PC-9 (cell line): ENCODE data around the gene SEL1L. TPM values are rescaled to one million over a fixed set of nuclear protein-coding genes. Genes with fewer than 3 reads are reported as not detected.

Experiments
- BruUV-seq: library from RNA; stranded (reverse); fragments of 400-500 nt; replicated peaks from 2 replicates; lab custom pipeline; 2021; lab: Mats Ljungman, UMichigan
- CTCF ChIA-PET: fragments of 300-600 bp; sonication (Branson Sonifier 250); formaldehyde crosslinking; loops from one replicate; lab custom pipeline; 2022; ENCODE audit warnings: antibody characterized with exemption; lab: Charles Lee
- POLR2A ChIA-PET: fragments of 300-600 bp; sonication (Branson Sonifier 250); formaldehyde crosslinking; loops from one replicate; lab custom pipeline; 2022; ENCODE audit warnings: antibody characterized with exemption; ENCODE audit not compliant: unreplicated experiment; lab: Charles Lee
- DNase-seq, 2 experiments: peaks; one replicate each; pipeline versions ENCODE4 v3.0.0 to v3.0.0-alpha.2; 2015 to 2022; ENCODE audit warnings: mixed read lengths in 1 of 2
- H2AFZ ChIP-seq: fragments of 200-600 bp; sonication (generic); 2 replicates; pipeline ENCODE4 v1.8.1; 2017; ENCODE audit warnings: antibody characterized with exemption
- H3F3A ChIP-seq: fragments of 200-600 bp; sonication (generic); 2 replicates; pipeline ENCODE4 v1.8.1; 2017; ENCODE audit warnings: antibody characterized with exemption, mild to moderate bottlenecking, low read depth; ENCODE audit not compliant: insufficient read depth
- H3K27ac ChIP-seq: fragments of 200-600 bp; sonication (generic); 2 replicates; pipeline ENCODE4 v1.6.1; 2016; ENCODE audit warnings: mixed run types
- H3K27me3 ChIP-seq: fragments of 200-600 bp; sonication (generic); 2 replicates; pipeline ENCODE4 v1.6.1; 2016; ENCODE audit warnings: low read depth, mixed run types; ENCODE audit not compliant: insufficient read depth
- H3K36me3 ChIP-seq: fragments of 200-600 bp; sonication (generic); 2 replicates; pipeline ENCODE4 v1.6.1; 2016; ENCODE audit warnings: low read depth, mixed run types
- H3K4me1 ChIP-seq: fragments of 200-600 bp; sonication (generic); replicated peaks from 2 replicates; pipeline ENCODE4 v1.6.1; 2016; ENCODE audit warnings: mixed run types; ENCODE audit not compliant: insufficient read depth
- H3K4me2 ChIP-seq: fragments of 200-600 bp; sonication (generic); 2 replicates; pipeline ENCODE4 v1.6.1; 2017; ENCODE audit warnings: mixed run types
- H3K4me3 ChIP-seq: fragments of 200-600 bp; sonication (generic); 2 replicates; pipeline ENCODE4 v1.6.1; 2016; ENCODE audit warnings: mixed run types
- H3K79me2 ChIP-seq: fragments of 200-600 bp; sonication (generic); 2 replicates; pipeline ENCODE4 v1.6.1; 2017; ENCODE audit warnings: low read depth, mixed run types
- H3K9me2 ChIP-seq: fragments of 200-600 bp; sonication (generic); 2 replicates; pipeline ENCODE4 v1.8.1; 2017; ENCODE audit warnings: mild to moderate bottlenecking; ENCODE audit not compliant: insufficient read depth
- H3K9me3 ChIP-seq: fragments of 200-600 bp; sonication (generic); 2 replicates; pipeline ENCODE4 v1.8.1; 2016; ENCODE audit warnings: low read depth; ENCODE audit not compliant: insufficient read depth
- H4K20me1 ChIP-seq: fragments of 200-600 bp; sonication (generic); 2 replicates; pipeline ENCODE4 v1.8.1; 2017; ENCODE audit not compliant: insufficient read depth
- CTCF ChIP-seq: fragments of 200-600 bp; sonication (generic); conservative IDR thresholded peaks from 2 replicates; pipeline ENCODE4 v1.6.1; 2017; ENCODE audit warnings: mixed run types, antibody characterized with exemption, mild to moderate bottlenecking, moderate library complexity
- EZH2 ChIP-seq: fragments of 200-600 bp; sonication (generic); IDR thresholded peaks from 2 replicates; pipeline ENCODE4 v1.8.0; 2017; ENCODE audit warnings: antibody characterized with exemption, low read depth
- intact Hi-C: fragments of 100-400 bp; cut with micrococcal nuclease; formaldehyde crosslinking; loops from one replicate; pipeline ENCODE4 v1.10.0; 2022; ENCODE audit not compliant: unreplicated experiment
- total RNA-seq: library from RNA; stranded (reverse); gene quantifications from 2 replicates; pipeline ENCODE4 v1.2.3, GENCODE V29; 2021

Gene SEL1L
- total RNA-seq, 1 experiment from 2014 or later = 14.6 TPM

GRCh38 chr14:81485781-81486180 is 47.9 kb downstream of the SEL1L start:
- ChIA-PET CTCF (no interaction called here), POLR2A (no interaction called here)
- no peaks in the 10 kb centered on the region for H3F3A ChIP-seq
- no peaks in the 10 kb centered on the region for H3K27me3 ChIP-seq
- intact Hi-C loops = no loop called here
- no peak overlapping the region for H3K27ac ChIP-seq
- H2AFZ ChIP-seq = no peak overlapping the region
- no peak overlapping the region for H3K4me2 ChIP-seq
- no peaks in the 10 kb centered on the region for H3K9me2 ChIP-seq
- 0 out of 2 replicates have a peak, but pooled peaks cover 6% of the 10 kb centered on the region for H3K36me3 ChIP-seq
- no peak for DNase-seq
- H4K20me1 ChIP-seq = no peaks in the 10 kb centered on the region
- H3K4me3 ChIP-seq = no peak overlapping the region
- TF ChIP-seq EZH2 (no peak), CTCF (no peak)
- no peaks in the 10 kb centered on the region for H3K79me2 ChIP-seq
- H3K4me1 ChIP-seq = no peaks in the 10 kb centered on the region
- H3K9me3 ChIP-seq = no peaks in the 10 kb centered on the region
- no TSS peak for BruUV-seq

- Histone ChIP-seq H2AFZ (no peak overlapping the region), H3K27ac (no peak overlapping the region), H3K27me3 (no peaks in the 10 kb centered on the region), H3K4me2 (no peak overlapping the region), H3K36me3 (0 out of 2 replicates have a peak, but pooled peaks cover 6% of the 10 kb centered on the region), H3K9me2 (no peaks in the 10 kb centered on the region), H4K20me1 (no peaks in the 10 kb centered on the region), H3K4me3 (no peak overlapping the region), H3K4me1 (no peaks in the 10 kb centered on the region), H3K9me3 (no peaks in the 10 kb centered on the region), H3K79me2 (no peaks in the 10 kb centered on the region), H3F3A (no peaks in the 10 kb centered on the region)
- ChIA-PET CTCF (no interaction called here), POLR2A (no interaction called here)
- TF ChIP-seq EZH2 (no peak), CTCF (no peak)
- intact Hi-C loops = no loop called here
- no TSS peak for BruUV-seq
- DNase-seq = no peak
These were observed 48.3 kb downstream of the SEL1L start for GRCh38 chr14:81485372-81485771.

- Histone ChIP-seq H3K9me2 (no peaks in the 10 kb centered on the region), H3K36me3 (no peaks in the 10 kb centered on the region; the same call in 1 of the 2 replicates), H3K4me2 (no peak overlapping the region), H3K4me1 (no peaks in the 10 kb centered on the region), H3K4me3 (no peak overlapping the region), H3K9me3 (no peaks in the 10 kb centered on the region), H3K79me2 (no peaks in the 10 kb centered on the region), H3F3A (no peaks in the 10 kb centered on the region), H2AFZ (no peak overlapping the region), H3K27me3 (no peaks in the 10 kb centered on the region), H4K20me1 (no peaks in the 10 kb centered on the region), H3K27ac (no peak overlapping the region)
- no TSS peak for BruUV-seq
- intact Hi-C loops = no loop called here
- TF ChIP-seq EZH2 (no peak), CTCF (no peak)
- DNase-seq = no peak
- ChIA-PET CTCF (no interaction called here), POLR2A (no interaction called here)
These were observed 49.5 kb downstream of the SEL1L start for GRCh38 chr14:81484120-81484519.
